Spleen (tissue), 7 donors: ENCODE data around the gene ST3GAL3.

Experiments
- CTCF ChIP-seq, 11 experiments: fragments of 200-600 bp in 7 of 11; fragments of 450-650 bp in 4 of 11; sonication (generic) in 4 of 11; IDR thresholded peaks in 8 of 11; conservative IDR thresholded peaks in 3 of 11; 1 replicate in 7 of 11; 2 replicates in 4 of 11; pipeline versions ENCODE4 v1.4.0 to v1.8.0; 2016 to 2021; ENCODE audit warnings: antibody characterized with exemption in 11 of 11, inconsistent platforms in 4 of 11, mild to moderate bottlenecking in 1 of 11
- POLR2A ChIP-seq, 3 donors: fragments of 450-650 bp; IDR thresholded peaks; one replicate each; pipeline ENCODE4 v1.5.1; 2017; ENCODE audit warnings: antibody characterized with exemption in 3 of 3, mild to moderate bottlenecking in 1 of 3
- donor health status: DM: no; HTN: no; CAD: no; lungs with moderate emphysema.
- donor health status: DM: no; HTN: no; CAD: no.
- donor health status: DM: no; HTN: no; CAD: no.

- no peak for TF ChIP-seq CTCF (IDR thresholded peaks at IDR 0.05 in 8 of 11, conservative IDR thresholded peaks at IDR 0.05 in 3 of 11)
- TF ChIP-seq POLR2A (IDR thresholded peaks at IDR 0.05), result no peak
Observed at GRCh38 chr1:43822040-43822690, 114.8 kb downstream of the ST3GAL3 start.
